ENCODE measurements around the gene DPF3. TPM values are rescaled to one million over a fixed set of nuclear protein-coding genes. Genes with fewer than 3 reads are reported as not detected.

The DPF3 gene
- total and polyA plus RNA-seq, 9 of the 15 experiments (the other 6 are each of a cell fraction or from before 2014, with no cell fraction given): 0.21 to 4.9 (median 1.2) TPM

GRCh38 chr14:72599579-72600470, 294.1 kb downstream of the DPF3 start (continued):
- TF ChIP-seq ZBTB17 (CRISPR knock-in tag; IDR thresholded peaks at IDR 0.05) (no peak), MAFG (tag; conservative IDR thresholded peaks at IDR 0.05) (no peak), XRCC5 (IDR thresholded peaks at IDR 0.05; ENCODE audit: low read depth, low read length) (no peak), ZNF717 (CRISPR knock-in tag; IDR thresholded peaks at IDR 0.05) (no peak), REST (IDR thresholded peaks at IDR 0.05; ENCODE audit: borderline replicate concordance) (no peak; the same call in 1 of the 2 replicates), REST (CRISPR knock-in tag; IDR thresholded peaks at IDR 0.05; ENCODE audit: low read depth) (no peak), ZBTB43 (CRISPR knock-in tag; IDR thresholded peaks at IDR 0.05) (no peak), XRCC4 (IDR thresholded peaks at IDR 0.05; ENCODE audit: extremely low read depth, insufficient read depth, insufficient read length) (no peak), HSF4 (CRISPR knock-in tag; IDR thresholded peaks at IDR 0.05; ENCODE audit: borderline replicate concordance) (no peak), MECOM (CRISPR knock-in tag; IDR thresholded peaks at IDR 0.05) (no peak), MTA1 (IDR thresholded peaks at IDR 0.05; ENCODE audit: borderline replicate concordance) (no peak), SMARCE1 (IDR thresholded peaks at IDR 0.05) (peak; percentile 54; the same call in 1 of the 2 replicates), ARNT (IDR thresholded peaks at IDR 0.05) (no peak), GABPA (tag; conservative IDR thresholded peaks at IDR 0.05; ENCODE audit: low read depth) (no peak), TRIM24 (IDR thresholded peaks at IDR 0.05) (no peak), BCL6 (CRISPR knock-in tag; IDR thresholded peaks at IDR 0.05) (no peak), SMAD1 (IDR thresholded peaks at IDR 0.05; ENCODE audit: low read depth, low read length, partially characterized antibody) (no peak), GATA2 (CRISPR knock-in tag; IDR thresholded peaks at IDR 0.05) (peak; percentile 66; the same call in 1 of the 2 replicates), SMAD4 (CRISPR knock-in tag; conservative IDR thresholded peaks at IDR 0.05) (peak; percentile 54; the same call in 1 of the 2 replicates), CCAR2 (IDR thresholded peaks at IDR 0.05; ENCODE audit: low read depth, low read length) (no peak), EWSR1 (IDR thresholded peaks at IDR 0.05; ENCODE audit: borderline replicate concordance, low read depth, partially characterized antibody) (no peak), SMARCA4 (IDR thresholded peaks at IDR 0.05) (peak; percentile 58)

All from K562 (cell line).